GM21423 (cell line): ENCODE results near the gene ZNF562.
"Not testable (repeated sequence)": the region's sequence is repeated elsewhere in the genome, so short reads cannot be mapped to it uniquely, and the experiment has no call there.

Experiments used
- ATAC-seq: cut with Tn5 transposase; IDR thresholded peaks from one replicate; pipeline ENCODE4 v1.9.1; 2021; ENCODE audit warnings: mild to moderate bottlenecking, moderate library complexity; ENCODE audit not compliant: unreplicated experiment

The ZNF562 gene

DNA sequence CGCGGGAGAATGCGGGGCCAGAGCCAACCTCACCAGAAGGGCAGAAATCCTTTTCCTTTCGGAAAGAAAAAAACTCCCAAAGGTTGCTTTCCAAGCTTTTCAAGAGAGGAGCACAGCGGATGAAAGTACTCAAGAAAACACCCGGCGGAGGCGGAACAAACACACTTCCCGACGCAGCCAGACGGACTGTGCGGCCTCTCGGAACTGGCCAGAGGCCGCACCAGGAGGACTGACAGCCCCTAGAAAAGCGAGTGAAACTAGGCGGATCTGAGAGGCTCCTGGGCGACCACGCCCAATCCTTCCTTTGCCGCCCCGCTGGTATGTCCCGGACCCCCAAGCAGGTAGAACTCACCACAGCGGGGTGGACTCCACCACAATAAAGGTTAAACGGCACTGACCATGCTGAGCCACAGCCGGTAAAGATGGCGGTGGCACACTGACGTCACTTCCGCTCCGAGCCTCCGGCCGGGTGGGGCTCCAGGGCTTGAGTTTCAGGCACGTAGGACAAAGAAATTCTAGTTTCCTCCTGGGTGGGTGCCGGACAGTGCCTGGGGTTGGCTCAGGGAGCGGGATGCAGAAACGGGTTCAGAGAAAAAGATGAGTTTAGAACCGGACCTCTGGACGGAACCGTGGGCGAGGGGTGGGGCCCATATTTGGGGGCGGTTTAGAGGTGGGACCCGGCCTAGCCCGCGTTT lies at the start of gene ZNF562:
TSS of gene ZNF562 (minus strand) at position 438 of the 695 bp plus-strand sequence. CDS start 14,356 bp downstream, outside the sequence.
- peak; percentile 89 for ATAC-seq

DNA sequence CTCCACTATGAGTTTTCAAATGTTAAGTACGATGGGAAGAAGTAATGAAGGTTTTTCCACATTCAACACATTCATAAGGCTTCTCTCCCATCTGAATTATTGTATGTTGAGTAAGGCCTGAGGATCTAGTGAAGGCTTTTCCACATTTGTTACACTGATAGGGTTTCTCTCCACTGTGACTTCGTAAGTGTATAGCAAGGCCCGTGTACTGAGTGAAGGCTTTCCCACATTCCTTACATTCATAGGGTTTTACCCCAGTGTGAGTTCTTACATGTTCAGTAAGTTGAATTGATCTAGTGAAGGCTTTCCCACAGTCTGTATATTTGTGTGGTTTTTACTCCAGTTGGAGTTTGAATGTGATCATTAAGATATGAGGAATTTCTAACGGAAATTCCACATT lies 49.3 kb upstream of the ZNF562 start:
- no peak for ATAC-seq

DNA sequence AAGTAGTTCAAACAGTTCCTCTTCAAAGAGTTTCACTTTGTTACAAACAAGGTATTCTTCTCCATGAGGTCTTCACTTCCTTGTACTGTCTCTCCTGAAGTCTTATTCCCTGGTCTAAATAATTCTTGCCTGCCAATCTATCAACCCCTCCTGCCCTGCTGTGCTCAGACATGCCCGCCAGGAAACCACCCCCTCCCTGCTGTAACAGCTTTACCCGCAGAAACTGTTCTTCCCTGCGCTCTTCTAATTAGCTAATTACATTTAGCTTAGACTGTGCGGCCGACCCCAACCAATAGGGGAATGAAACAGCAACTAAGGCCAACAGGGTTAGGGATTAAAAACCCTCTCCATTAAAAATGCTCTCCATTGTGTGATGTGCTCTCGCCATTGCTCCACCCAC lies 47.0 kb upstream of the ZNF562 start:
- ATAC-seq, result no peak

GRCh38 chr19:9720541-9720940 lies 45.6 kb upstream of the ZNF562 start:
- no peak for ATAC-seq

DNA sequence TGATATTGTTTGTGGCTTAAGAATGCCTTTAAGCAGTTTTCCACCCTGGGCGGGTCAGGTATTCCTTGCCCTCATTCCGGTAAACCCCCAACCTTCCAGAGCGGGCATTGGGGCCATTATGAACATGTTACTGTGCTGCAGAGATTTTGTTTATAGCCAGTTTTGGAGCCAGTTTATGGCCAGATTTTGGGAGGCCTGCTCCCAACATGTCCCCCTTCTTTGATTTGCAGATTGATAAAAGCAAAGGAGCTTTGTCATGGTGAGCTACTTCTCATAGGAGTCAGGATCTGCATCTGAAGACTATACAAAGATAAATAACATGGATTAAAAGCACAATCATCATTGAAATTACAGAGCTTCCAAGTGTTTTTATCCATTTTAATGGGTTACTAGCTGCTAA lies 36.9 kb upstream of the ZNF562 start:
- no peak for ATAC-seq

DNA sequence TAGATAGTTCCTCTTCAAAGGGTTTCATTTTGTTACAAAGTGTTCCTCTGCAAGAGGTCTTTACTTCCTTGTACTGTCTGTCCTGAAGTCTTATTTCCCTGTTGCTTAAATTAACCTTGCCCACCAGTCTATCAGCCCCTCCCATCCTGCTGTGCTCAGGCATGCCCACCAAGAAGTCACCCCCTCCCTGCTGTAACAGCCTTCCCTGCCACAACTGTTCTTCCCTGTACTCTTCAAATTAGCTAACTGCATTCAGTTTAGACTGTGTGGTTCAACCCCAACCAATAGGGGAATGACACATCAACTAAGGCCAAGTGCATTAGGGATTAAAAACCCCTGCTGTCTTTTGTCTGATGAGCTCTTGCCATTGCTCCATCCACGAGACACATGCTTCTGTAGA lies 34.4 kb upstream of the ZNF562 start:
- ATAC-seq, result no peak

GRCh38 chr19:9705836-9706235 lies 30.9 kb upstream of the ZNF562 start:
- no peak for ATAC-seq

DNA sequence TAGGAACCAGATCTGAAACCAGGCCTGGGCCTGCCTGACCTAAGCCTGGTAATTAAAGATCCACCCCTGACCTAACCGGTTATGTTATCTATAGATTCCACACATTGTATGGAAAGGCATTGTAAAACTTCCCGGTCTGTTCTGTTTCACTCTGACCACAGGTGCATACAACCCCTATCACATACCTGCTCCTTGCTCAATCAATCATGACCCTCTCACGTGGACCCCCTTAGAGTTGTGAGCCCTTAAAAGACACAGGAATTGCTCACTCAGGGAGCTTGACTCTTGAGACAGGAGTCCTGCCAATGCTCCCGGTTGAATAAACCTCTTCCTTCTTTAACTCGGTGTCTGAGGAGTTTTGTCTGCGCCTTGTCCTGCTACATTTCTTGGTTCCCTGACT lies 27.3 kb upstream of the ZNF562 start:
- no peak for ATAC-seq

DNA sequence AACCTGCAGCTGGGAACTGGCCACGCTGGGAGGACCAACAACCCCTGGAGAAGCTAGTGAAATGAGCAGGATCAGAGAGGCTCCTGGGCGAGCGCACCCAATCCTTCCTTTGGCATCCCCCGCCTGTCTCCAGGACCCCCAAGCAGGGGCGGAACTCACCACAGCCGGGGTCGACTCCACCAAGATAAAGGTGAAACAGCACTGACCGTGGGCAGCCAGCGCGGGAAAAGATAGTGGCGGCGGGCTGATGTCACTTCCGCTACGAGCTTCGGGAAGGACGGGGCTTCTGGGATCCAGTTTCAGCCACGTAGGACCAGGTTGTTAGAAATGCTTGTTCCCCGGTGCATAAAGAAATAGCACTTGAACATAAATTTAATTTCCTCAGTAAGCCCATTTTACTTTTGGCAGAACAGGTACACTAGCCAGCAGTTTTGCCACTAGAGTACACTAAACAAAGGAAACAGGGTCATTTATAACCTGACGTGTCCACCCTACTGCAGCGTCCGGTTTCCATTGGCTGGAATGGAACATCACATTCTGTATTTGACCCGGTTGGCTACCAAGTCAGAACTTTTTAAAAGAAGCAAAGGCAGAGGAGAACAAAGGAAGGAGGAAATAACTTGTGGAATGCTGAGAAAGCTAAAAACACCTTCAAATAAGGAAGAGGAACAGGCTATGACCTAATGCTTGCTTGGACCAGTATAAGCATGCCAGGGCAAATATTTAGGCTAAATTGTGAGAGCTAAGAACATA lies 25.5 kb upstream of the ZNF562 start:
- ATAC-seq, result no peak

DNA sequence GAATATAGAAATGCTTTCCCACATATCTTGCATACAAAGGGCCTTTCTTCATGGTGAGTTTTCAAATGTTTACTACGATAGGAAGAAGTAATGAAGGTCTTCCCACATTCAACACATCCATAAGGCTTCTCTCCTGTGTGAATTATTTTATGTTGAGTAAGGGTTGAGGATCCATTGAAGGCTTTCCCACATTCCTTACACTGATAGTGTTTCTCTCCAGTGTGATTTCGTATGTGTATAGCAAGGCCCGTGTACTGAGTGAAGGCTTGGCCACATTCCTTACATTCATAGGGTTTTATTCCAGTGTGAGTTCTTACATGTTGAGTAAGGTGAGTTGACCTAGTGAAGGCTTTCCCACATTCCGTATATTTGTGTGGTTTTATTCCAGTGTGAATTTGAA lies 15.4 kb upstream of the ZNF562 start:
- not testable (repeated sequence) for ATAC-seq

DNA sequence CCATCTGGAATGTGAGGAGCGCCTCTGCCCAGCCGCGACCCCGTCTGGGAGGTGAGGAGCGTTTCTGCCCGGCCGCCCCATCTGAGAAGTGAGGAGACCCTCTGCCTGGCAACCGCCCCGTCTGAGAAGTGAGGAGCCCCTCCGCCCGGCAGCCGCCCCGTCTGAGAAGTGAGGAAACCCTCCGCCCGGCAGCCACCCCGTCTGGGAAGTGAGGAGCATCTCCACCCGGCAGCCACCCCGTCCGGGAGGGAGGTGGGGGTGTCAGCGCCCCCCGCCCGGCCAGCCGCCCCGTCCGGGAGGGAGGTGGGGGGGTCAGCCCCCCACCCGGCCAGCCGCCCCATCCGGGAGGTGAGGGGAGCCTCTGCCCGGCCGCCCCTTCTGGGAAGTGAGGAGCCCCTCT lies 5.1 kb upstream of the ZNF562 start:
- ATAC-seq, result not testable (repeated sequence)

DNA sequence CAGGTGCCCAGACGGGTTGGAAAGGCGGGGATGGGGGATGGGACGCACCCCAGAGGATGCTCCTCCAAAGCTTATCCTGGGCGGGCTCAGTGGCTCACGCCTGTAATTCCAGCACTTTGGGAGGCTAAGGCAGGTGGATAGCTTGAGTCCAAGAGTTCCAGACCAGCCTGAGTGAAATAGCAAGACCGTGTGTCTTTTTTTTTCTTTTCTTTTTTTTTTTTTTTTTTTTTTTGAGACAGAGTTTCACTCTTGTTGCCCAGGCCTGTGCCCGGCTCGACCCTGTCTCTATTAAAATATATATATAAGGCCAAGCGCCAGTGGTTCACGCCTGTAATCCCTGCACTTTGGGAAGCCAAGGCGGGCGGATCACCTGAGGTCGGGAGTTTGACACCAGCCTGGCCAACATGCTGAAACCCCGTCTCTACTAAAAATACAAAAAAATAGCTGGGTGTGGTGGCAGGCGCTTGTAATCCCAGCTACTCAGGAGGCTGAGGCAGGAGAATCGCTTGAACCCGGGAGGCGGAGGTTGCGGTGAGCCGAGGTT lies 530 bp upstream of the ZNF562 start:
- ATAC-seq, result not testable (repeated sequence)

DNA sequence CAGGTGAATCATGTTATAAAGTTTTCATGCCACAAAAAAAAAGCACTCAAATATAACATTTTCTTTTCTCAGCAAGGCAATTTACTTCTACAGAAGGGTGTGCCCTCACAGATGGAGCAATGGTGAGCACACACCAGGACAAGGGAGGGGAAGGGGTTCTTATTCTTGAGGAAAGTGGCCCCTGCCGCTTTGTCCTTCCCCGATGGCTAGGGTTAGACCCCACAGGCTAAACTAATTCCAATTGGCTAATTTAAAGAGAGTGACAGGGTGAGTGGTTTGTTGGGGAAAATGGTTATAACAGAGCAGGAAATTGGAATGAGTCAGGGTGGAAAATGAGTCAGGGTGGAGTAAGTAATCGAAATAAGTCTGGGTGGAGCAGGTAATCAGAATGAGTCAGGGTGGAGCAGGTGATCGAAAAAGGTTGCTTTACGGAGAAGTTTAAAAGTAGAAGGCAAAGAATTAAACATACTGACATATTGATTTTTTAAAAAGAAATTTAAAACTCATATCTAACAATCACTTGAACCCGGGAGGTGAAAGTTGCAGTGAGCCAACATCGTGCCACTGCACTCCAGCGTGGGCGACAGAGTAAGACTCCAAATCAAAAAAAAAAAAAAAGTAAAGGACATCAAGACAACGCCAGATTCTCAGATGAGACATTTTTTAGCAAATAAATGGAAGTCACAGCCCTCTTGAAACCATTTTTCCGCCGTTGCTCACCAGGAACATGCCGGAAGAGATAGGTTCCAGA lies 813 bp downstream of the ZNF562 start:
- ATAC-seq, result no peak

GRCh38 chr19:9672893-9673292 lies 2.0 kb downstream of the ZNF562 start:
- no peak for ATAC-seq

GRCh38 chr19:9671655-9672054 lies 3.2 kb downstream of the ZNF562 start:
- no peak for ATAC-seq

GRCh38 chr19:9668544-9668943 lies 6.4 kb downstream of the ZNF562 start:
- ATAC-seq, result no peak

DNA sequence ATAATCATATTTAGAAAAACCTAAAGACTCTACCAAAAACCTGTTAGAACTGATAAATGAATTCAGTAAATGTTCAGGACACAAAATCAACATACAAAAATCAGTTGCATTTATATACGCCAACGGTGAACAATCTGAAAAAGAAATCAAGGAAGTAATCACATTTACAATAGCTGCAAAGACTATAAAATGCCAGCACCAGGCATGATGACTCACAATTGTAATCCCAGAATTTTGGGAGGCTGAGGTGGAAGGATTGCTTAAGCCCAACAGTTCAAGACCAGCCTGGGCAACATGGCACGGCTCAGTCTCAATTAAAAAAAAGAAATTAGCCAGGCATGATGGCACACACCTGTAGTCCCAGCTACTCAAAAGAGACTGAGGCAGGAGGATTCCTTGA lies 7.0 kb downstream of the ZNF562 start:
- ATAC-seq, result no peak

DNA sequence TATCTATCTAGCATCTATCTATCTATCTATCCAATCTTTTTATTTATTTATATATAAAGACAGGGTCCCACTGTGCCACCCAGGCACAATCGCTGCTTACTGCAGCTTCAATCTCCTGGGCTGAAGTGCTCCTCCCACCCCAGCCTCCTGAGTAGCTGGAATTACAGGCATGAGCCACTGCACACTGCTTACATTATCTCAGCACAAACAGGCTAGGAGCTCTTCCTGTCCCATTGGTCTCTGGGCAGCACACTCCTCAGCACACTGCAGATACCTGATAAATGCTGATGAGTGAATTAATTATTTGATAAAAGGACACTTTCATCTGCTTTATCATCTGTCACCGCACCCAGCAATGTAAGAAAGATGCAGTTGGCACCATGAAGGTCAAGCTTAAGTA lies 16.1 kb downstream of the ZNF562 start:
- no peak for ATAC-seq

GRCh38 chr19:9653066-9653555 lies 21.8 kb downstream of the ZNF562 start:
- ATAC-seq, result not testable (repeated sequence)

DNA sequence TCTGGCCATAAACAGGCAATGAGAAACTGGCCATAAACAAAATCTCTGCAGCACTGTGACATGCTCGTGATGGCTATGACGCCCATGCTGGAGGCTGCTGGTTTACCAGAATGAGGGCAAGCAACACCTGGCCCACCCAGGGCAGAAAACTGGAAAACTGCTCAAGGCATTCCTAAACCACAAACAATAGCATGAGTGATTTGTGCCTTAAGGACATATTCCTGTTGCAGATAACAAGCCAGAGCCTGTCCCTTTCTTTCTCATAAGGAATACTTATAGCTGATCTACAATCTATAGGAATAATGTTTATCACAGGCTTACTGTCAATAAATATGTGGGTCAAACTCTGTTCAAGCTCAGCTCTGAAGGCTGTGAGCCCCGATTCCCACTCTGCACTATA lies 23.4 kb downstream of the ZNF562 start:
- not testable (repeated sequence) for ATAC-seq

DNA sequence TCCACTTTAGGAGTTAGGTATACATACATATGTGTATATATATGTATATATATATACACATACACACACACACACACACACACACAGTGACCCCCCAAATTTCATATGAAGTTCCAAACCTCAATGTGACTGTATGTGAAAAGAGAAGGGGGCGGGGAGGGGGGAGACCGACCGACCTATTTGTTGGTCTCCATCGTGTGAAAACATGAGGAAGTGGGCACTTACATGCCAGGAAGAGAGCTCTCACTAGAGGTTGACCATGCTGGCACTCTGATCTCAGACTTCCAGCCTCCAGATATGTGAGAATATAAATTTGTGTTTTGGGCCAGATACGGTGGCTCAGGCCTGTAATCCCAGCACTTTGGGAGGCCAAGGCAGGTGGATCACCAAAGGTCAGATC lies 24.6 kb downstream of the ZNF562 start:
- ATAC-seq, result no peak
